PC-9 (cell line): ENCODE measurements around the gene ELMOD1. TPM values are rescaled to one million over a fixed set of nuclear protein-coding genes. Genes with fewer than 3 reads are reported as not detected.

Experiments
- BruUV-seq: library from RNA; stranded (reverse); fragments of 400-500 nt; replicated peaks from 2 replicates; lab custom pipeline; 2021; lab: Mats Ljungman, UMichigan
- CTCF ChIA-PET: fragments of 300-600 bp; sonication (Branson Sonifier 250); formaldehyde crosslinking; loops from one replicate; lab custom pipeline; 2022; ENCODE audit warnings: antibody characterized with exemption; lab: Charles Lee
- POLR2A ChIA-PET: fragments of 300-600 bp; sonication (Branson Sonifier 250); formaldehyde crosslinking; loops from one replicate; lab custom pipeline; 2022; ENCODE audit warnings: antibody characterized with exemption; ENCODE audit not compliant: unreplicated experiment; lab: Charles Lee
- DNase-seq, 2 experiments: peaks; one replicate each; pipeline versions ENCODE4 v3.0.0 to v3.0.0-alpha.2; 2015 to 2022; ENCODE audit warnings: mixed read lengths in 1 of 2
- H2AFZ ChIP-seq: fragments of 200-600 bp; sonication (generic); 2 replicates; pipeline ENCODE4 v1.8.1; 2017; ENCODE audit warnings: antibody characterized with exemption
- H3F3A ChIP-seq: fragments of 200-600 bp; sonication (generic); 2 replicates; pipeline ENCODE4 v1.8.1; 2017; ENCODE audit warnings: antibody characterized with exemption, mild to moderate bottlenecking, low read depth; ENCODE audit not compliant: insufficient read depth
- H3K27ac ChIP-seq: fragments of 200-600 bp; sonication (generic); 2 replicates; pipeline ENCODE4 v1.6.1; 2016; ENCODE audit warnings: mixed run types
- H3K27me3 ChIP-seq: fragments of 200-600 bp; sonication (generic); 2 replicates; pipeline ENCODE4 v1.6.1; 2016; ENCODE audit warnings: low read depth, mixed run types; ENCODE audit not compliant: insufficient read depth
- H3K36me3 ChIP-seq: fragments of 200-600 bp; sonication (generic); 2 replicates; pipeline ENCODE4 v1.6.1; 2016; ENCODE audit warnings: low read depth, mixed run types
- H3K4me1 ChIP-seq: fragments of 200-600 bp; sonication (generic); replicated peaks from 2 replicates; pipeline ENCODE4 v1.6.1; 2016; ENCODE audit warnings: mixed run types; ENCODE audit not compliant: insufficient read depth
- H3K4me2 ChIP-seq: fragments of 200-600 bp; sonication (generic); 2 replicates; pipeline ENCODE4 v1.6.1; 2017; ENCODE audit warnings: mixed run types
- H3K4me3 ChIP-seq: fragments of 200-600 bp; sonication (generic); 2 replicates; pipeline ENCODE4 v1.6.1; 2016; ENCODE audit warnings: mixed run types
- H3K79me2 ChIP-seq: fragments of 200-600 bp; sonication (generic); 2 replicates; pipeline ENCODE4 v1.6.1; 2017; ENCODE audit warnings: low read depth, mixed run types
- H3K9me2 ChIP-seq: fragments of 200-600 bp; sonication (generic); 2 replicates; pipeline ENCODE4 v1.8.1; 2017; ENCODE audit warnings: mild to moderate bottlenecking; ENCODE audit not compliant: insufficient read depth
- H3K9me3 ChIP-seq: fragments of 200-600 bp; sonication (generic); 2 replicates; pipeline ENCODE4 v1.8.1; 2016; ENCODE audit warnings: low read depth; ENCODE audit not compliant: insufficient read depth
- H4K20me1 ChIP-seq: fragments of 200-600 bp; sonication (generic); 2 replicates; pipeline ENCODE4 v1.8.1; 2017; ENCODE audit not compliant: insufficient read depth
- EZH2 ChIP-seq: fragments of 200-600 bp; sonication (generic); IDR thresholded peaks from 2 replicates; pipeline ENCODE4 v1.8.0; 2017; ENCODE audit warnings: antibody characterized with exemption, low read depth
- intact Hi-C: fragments of 100-400 bp; cut with micrococcal nuclease; formaldehyde crosslinking; loops from one replicate; pipeline ENCODE4 v1.10.0; 2022; ENCODE audit not compliant: unreplicated experiment
- total RNA-seq: library from RNA; stranded (reverse); gene quantifications from 2 replicates; pipeline ENCODE4 v1.2.3, GENCODE V29; 2021
- TF ChIP-seq, protein P1 (sequence below): fragments of 200-600 bp; sonication (generic); conservative IDR thresholded peaks from 2 replicates; pipeline ENCODE4 v1.6.1; 2017; ENCODE audit warnings: mixed run types, antibody characterized with exemption, mild to moderate bottlenecking, moderate library complexity

The ELMOD1 gene
- total RNA-seq, 1 experiment from 2014 or later: not detected

DNA sequence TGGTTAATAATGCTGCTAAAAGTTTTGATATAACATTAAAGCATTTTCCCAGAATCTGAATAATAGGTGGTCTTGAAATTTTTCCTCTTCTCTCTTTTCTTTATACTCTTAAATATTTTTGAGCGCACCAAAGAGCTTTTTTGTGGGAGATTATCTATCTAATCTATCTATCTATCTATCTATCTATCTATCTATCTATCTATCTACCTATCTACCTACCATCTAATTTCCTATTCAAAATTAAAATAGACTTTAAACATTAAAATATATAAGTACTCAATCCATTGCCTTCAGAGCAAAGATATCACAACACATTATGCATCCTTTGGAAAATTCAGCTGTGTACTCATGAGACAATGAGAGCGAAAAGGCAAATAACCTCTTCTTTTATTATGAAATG, 55.8 kb downstream of the ELMOD1 start:
- ChIA-PET CTCF (no interaction called here), POLR2A (no interaction called here)
- no peak overlapping the region for H3K4me3 ChIP-seq
- H3K36me3 ChIP-seq: no peaks in the 10 kb centered on the region
- H3K4me2 ChIP-seq: no peak overlapping the region
- TF ChIP-seq, protein P1, sequence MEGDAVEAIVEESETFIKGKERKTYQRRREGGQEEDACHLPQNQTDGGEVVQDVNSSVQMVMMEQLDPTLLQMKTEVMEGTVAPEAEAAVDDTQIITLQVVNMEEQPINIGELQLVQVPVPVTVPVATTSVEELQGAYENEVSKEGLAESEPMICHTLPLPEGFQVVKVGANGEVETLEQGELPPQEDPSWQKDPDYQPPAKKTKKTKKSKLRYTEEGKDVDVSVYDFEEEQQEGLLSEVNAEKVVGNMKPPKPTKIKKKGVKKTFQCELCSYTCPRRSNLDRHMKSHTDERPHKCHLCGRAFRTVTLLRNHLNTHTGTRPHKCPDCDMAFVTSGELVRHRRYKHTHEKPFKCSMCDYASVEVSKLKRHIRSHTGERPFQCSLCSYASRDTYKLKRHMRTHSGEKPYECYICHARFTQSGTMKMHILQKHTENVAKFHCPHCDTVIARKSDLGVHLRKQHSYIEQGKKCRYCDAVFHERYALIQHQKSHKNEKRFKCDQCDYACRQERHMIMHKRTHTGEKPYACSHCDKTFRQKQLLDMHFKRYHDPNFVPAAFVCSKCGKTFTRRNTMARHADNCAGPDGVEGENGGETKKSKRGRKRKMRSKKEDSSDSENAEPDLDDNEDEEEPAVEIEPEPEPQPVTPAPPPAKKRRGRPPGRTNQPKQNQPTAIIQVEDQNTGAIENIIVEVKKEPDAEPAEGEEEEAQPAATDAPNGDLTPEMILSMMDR: no peak
- TF ChIP-seq EZH2: no peak
- H2AFZ ChIP-seq: no peak overlapping the region
- no peaks in the 10 kb centered on the region for H3K4me1 ChIP-seq
- no peaks in the 10 kb centered on the region for H4K20me1 ChIP-seq
- no peaks in the 10 kb centered on the region for H3K9me3 ChIP-seq
- intact Hi-C loops: no loop called here
- no peaks in the 10 kb centered on the region for H3F3A ChIP-seq
- no peaks in the 10 kb centered on the region for H3K9me2 ChIP-seq
- BruUV-seq: no TSS peak
- H3K79me2 ChIP-seq: no peaks in the 10 kb centered on the region
- no peak overlapping the region for H3K27ac ChIP-seq
- no peaks in the 10 kb centered on the region for H3K27me3 ChIP-seq
- no peak for DNase-seq

DNA sequence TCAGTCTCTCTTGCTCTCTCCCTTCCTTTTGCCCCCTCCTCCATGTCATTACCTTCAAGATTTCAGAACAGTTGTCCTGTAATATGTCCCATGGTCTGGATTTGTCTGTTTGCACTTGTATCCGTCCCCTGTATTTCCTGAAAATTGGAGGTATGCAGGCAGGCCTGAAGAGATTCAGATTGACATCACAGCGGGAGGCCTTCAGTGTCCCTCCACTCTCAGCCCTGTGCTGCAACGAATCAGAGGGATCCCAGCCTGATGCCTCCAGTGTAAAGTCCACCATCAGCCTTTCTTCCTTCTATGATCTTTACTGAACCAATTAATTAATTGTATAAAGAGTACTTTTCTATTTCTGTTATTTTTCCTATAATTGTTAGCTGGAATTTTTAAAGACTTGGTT, 57.3 kb downstream of the ELMOD1 start:
- no peaks in the 10 kb centered on the region for H3K9me3 ChIP-seq
- H3K4me2 ChIP-seq: no peak overlapping the region
- BruUV-seq: no TSS peak
- H4K20me1 ChIP-seq: no peaks in the 10 kb centered on the region
- ChIA-PET CTCF (no interaction called here), POLR2A (no interaction called here)
- no peaks in the 10 kb centered on the region for H3F3A ChIP-seq
- no peaks in the 10 kb centered on the region for H3K4me1 ChIP-seq
- intact Hi-C loops: no loop called here
- no peak for DNase-seq
- TF ChIP-seq EZH2: no peak
- TF ChIP-seq, protein P1: no peak
- no peak overlapping the region for H2AFZ ChIP-seq
- H3K27ac ChIP-seq: no peak overlapping the region
- no peaks in the 10 kb centered on the region for H3K79me2 ChIP-seq
- no peaks in the 10 kb centered on the region for H3K36me3 ChIP-seq
- H3K4me3 ChIP-seq: no peak overlapping the region
- H3K27me3 ChIP-seq: no peaks in the 10 kb centered on the region
- H3K9me2 ChIP-seq: no peaks in the 10 kb centered on the region; the same call in 1 of the 2 replicates

DNA sequence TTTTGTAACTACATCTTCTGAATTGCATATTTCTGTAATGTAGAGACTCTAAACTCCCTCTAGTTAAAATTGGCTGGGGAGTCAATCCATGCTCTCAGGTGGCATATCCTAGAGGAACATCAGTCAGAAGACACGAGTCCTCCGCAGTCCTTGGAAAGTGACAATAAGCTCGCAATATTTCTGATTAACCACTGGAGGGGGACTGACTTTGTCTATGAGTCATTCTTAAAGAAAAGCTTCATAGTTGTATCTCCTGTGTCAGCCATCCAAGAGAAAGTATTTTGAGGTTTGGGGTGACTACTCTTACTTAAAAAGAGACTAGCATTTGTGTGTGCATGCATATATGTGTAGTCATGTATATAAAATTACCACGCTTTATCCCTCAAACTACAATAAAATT, 60.7 kb downstream of the ELMOD1 start:
- no peak overlapping the region for H3K27ac ChIP-seq
- no peak for TF ChIP-seq EZH2
- ChIA-PET POLR2A (no interaction called here), CTCF (no interaction called here)
- H3K36me3 ChIP-seq: no peaks in the 10 kb centered on the region
- no peak for DNase-seq
- H3F3A ChIP-seq: no peaks in the 10 kb centered on the region
- H3K79me2 ChIP-seq: no peaks in the 10 kb centered on the region
- intact Hi-C loops: no loop called here
- no peaks in the 10 kb centered on the region for H3K9me3 ChIP-seq
- BruUV-seq: no TSS peak
- H3K4me3 ChIP-seq: no peak overlapping the region
- H3K9me2 ChIP-seq: no peaks in the 10 kb centered on the region; the same call in 1 of the 2 replicates
- H3K4me2 ChIP-seq: no peak overlapping the region
- H2AFZ ChIP-seq: no peak overlapping the region
- no peaks in the 10 kb centered on the region for H4K20me1 ChIP-seq
- no peaks in the 10 kb centered on the region for H3K27me3 ChIP-seq
- H3K4me1 ChIP-seq: no peaks in the 10 kb centered on the region

DNA sequence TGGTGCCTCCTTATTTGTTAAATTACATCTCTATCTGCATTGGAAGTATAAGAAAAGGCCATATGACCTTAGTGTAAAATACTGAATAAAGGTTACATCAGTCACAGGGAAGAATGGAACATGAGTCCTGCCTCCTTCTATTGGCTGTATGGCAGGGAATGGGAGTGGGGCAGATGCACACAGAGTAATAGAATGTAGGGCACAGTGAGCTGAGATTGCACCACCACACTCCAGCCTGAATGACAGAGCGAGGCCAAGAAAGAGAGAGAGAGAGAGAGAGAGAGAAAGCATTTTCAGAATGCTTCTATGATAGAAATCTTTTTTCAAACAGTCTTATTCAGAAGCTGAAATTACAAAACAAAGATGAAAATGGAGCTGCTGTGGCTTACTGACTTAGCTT, 62.1 kb downstream of the ELMOD1 start:
- H3K79me2 ChIP-seq: no peaks in the 10 kb centered on the region
- TF ChIP-seq EZH2: no peak
- TF ChIP-seq, protein P1: no peak
- no peaks in the 10 kb centered on the region for H3K36me3 ChIP-seq
- DNase-seq: no peak
- intact Hi-C loops: no loop called here
- H3F3A ChIP-seq: no peaks in the 10 kb centered on the region
- BruUV-seq: no TSS peak
- POLR2A ChIA-PET: no interaction called here
- no peaks in the 10 kb centered on the region; the same call in 1 of the 2 replicates for H3K9me2 ChIP-seq
- no peak overlapping the region for H3K27ac ChIP-seq
- CTCF ChIA-PET: no interaction called here
- no peaks in the 10 kb centered on the region for H3K27me3 ChIP-seq
- H3K9me3 ChIP-seq: no peaks in the 10 kb centered on the region
- H3K4me3 ChIP-seq: no peak overlapping the region
- H4K20me1 ChIP-seq: no peaks in the 10 kb centered on the region
- no peaks in the 10 kb centered on the region for H3K4me1 ChIP-seq
- H2AFZ ChIP-seq: no peak overlapping the region; the same call in 1 of the 2 replicates
- no peak overlapping the region for H3K4me2 ChIP-seq
